Neural crest cell (in vitro differentiated cells): Measurements from ENCODE around the gene TUBB1. TPM values are rescaled to one million over a fixed set of nuclear protein-coding genes. Genes with fewer than 3 reads are reported as not detected.
"Not testable (repeated sequence)": the region's sequence is repeated elsewhere in the genome, so short reads cannot be mapped to it uniquely, and the experiment has no call there.

Source experiments
- DNase-seq: peaks from one replicate; pipeline ENCODE4 v3.0.0; 2021; ENCODE audit warnings: low read depth, mixed read lengths, low spot score
- H3K27ac Mint-ChIP-seq: one replicate; pipeline ENCODE4 v1.8.0; 2021; ENCODE audit warnings: mild to moderate bottlenecking, mixed read lengths; ENCODE audit not compliant: unreplicated experiment
- H3K27me3 Mint-ChIP-seq: 2 replicates; pipeline ENCODE4 v1.8.0; 2021; ENCODE audit warnings: low read depth, mild to moderate bottlenecking, mixed read lengths
- H3K36me3 Mint-ChIP-seq: 2 replicates; pipeline ENCODE4 v1.8.0; 2021; ENCODE audit warnings: low read depth, mild to moderate bottlenecking, mixed read lengths
- H3K4me1 Mint-ChIP-seq: 2 replicates; pipeline ENCODE4 v1.8.0; 2021; ENCODE audit warnings: mixed read lengths
- H3K4me3 Mint-ChIP-seq: one replicate; pipeline ENCODE4 v1.8.0; 2021; ENCODE audit warnings: mild to moderate bottlenecking, mixed read lengths
- H3K9me3 Mint-ChIP-seq: 2 replicates; pipeline ENCODE4 v1.8.0; 2021; ENCODE audit warnings: mixed read lengths
- total RNA-seq: library from RNA; stranded (reverse); gene quantifications from 2 replicates; pipeline ENCODE4 v1.2.1, GENCODE V29; 2021
- TF ChIP-seq, protein P1 (sequence below): fragments of 200-600 bp; sonication (generic); conservative IDR thresholded peaks from 2 replicates; pipeline ENCODE4 v1.5.0; 2021; ENCODE audit warnings: antibody characterized with exemption, mild to moderate bottlenecking

The TUBB1 gene
- total RNA-seq, 1 donor from 2014 or later = not detected

DNA sequence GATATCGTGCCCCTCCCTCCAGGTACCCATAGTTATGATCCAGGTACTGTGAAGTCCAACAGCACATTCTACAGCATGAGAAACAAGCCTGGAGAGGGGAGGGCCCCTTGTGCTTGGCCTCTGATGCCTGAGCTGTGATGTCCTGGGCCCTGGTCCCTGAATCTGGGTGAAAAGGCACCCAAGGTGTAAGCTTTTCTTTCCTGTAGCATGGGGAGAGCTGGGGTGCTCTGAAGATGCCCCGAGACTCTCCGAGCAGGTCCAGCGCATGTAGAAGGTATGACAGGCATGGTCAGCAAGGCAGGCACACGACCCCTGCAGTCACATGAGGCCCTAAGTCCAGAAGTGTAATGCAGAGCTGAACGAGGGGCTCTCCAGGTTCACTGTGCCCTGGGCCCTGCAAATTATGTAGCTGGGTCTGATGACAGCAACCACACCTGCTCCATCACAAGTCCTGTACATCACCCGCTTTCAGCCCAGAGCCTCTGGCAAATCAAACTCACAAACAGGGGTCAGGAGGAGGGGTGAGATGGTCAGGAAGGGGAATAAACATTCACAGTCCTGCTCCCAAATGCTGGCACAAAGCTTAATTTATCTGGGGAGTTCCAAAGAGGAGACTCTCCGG lies 10.4 kb upstream of the TUBB1 start:
- H3K4me3 Mint-ChIP-seq = peak overlapping the region; percentile 5
- H3K4me1 Mint-ChIP-seq = peaks cover 33% of the 10 kb centered on the region
- DNase-seq = no peak
- TF ChIP-seq, protein P1, sequence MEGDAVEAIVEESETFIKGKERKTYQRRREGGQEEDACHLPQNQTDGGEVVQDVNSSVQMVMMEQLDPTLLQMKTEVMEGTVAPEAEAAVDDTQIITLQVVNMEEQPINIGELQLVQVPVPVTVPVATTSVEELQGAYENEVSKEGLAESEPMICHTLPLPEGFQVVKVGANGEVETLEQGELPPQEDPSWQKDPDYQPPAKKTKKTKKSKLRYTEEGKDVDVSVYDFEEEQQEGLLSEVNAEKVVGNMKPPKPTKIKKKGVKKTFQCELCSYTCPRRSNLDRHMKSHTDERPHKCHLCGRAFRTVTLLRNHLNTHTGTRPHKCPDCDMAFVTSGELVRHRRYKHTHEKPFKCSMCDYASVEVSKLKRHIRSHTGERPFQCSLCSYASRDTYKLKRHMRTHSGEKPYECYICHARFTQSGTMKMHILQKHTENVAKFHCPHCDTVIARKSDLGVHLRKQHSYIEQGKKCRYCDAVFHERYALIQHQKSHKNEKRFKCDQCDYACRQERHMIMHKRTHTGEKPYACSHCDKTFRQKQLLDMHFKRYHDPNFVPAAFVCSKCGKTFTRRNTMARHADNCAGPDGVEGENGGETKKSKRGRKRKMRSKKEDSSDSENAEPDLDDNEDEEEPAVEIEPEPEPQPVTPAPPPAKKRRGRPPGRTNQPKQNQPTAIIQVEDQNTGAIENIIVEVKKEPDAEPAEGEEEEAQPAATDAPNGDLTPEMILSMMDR = no peak
- H3K9me3 Mint-ChIP-seq = no peaks in the 10 kb centered on the region
- no peaks in the 10 kb centered on the region for H3K27me3 Mint-ChIP-seq
- H3K36me3 Mint-ChIP-seq = no peaks in the 10 kb centered on the region
- no peak overlapping the region for H3K27ac Mint-ChIP-seq

DNA sequence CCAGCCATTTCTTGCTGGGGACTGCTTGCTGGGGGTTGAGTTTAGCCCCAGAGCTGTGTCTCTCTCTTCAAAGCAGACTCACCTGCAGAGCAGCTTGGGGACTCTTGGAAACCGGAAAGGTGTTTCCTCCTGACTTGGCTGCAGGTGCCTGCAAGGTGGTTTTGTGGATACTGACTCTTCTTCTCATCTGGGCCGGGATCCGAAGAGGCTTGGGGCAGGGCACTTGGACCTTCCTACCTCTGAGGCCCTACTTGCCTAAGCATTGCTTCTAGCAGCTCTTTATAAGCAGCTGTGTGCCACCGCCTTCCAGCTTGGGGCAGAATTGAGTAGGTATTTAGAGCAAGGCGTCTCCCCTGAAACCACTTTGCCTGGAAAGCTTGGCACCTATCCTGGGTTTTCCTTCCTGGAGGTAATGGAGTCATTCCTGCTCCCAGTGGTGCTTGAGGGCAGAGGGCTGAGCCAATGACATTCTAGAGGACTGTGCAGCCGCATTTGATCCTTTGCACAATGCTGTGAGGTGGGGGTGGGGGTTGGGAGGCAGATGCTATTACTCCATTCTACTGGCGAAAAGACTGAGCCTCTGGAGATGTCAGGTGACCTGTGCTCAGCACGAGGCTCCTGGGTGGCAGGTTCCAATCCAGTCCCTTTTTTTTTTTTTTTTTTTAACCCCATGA lies 8.8 kb upstream of the TUBB1 start:
- H3K4me3 Mint-ChIP-seq = peak overlapping the region; percentile 38
- no peak for DNase-seq
- H3K27ac Mint-ChIP-seq = peak overlapping the region; percentile 81
- no peaks in the 10 kb centered on the region for H3K27me3 Mint-ChIP-seq
- no peaks in the 10 kb centered on the region for H3K36me3 Mint-ChIP-seq
- peaks cover 30% of the 10 kb centered on the region for H3K4me1 Mint-ChIP-seq
- H3K9me3 Mint-ChIP-seq = no peaks in the 10 kb centered on the region
- TF ChIP-seq, protein P1 = no peak

DNA sequence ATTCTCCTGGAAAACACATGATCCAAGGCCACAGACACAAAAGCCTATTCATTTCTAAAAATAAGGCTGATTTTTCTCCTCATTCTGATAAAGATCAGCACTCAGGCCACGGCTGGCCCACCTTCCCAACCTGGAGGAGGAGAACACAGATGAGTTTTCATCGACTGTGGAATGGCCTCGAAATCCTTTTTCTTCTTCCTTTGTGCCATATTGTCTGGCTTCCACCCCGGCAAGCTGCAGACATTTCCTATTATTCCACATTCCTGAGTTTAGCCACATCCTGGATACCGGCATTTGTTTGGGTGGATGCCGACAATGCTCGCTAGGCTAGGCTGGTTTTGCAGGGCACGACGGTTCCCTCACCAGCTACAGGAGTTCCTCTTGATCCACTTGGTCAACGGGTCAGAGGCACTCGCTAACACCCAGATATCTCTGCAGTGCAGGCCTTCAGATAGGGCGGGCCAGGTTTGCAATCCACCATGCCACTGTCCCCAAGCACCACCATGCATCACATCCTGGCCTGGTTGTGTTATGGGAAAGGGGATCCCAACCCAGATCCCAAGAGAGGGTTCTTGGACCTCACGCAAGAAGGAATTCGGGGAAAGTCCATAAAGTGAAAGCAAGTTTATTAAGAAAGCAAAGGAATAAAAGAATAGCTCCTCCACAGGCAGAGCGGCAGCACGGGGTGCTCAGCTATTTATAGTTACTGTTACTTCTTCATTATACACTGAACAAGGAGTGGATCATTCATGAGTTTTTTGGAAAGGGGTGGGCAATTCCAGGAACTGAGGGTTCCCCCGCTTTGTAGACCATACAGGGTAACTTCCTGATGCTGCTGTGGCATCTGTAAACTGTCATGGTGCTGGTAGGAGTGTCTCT lies 8.0 kb upstream of the TUBB1 start:
- Mint-ChIP-seq H3K4me3 (peak overlapping the region; percentile 38), H3K27ac (peak overlapping the region; percentile 81), H3K4me1 (peaks cover 32% of the 10 kb centered on the region), H3K9me3 (no peaks in the 10 kb centered on the region), H3K36me3 (no peaks in the 10 kb centered on the region), H3K27me3 (no peaks in the 10 kb centered on the region)
- TF ChIP-seq, protein P1 = no peak
- no peak for DNase-seq

DNA sequence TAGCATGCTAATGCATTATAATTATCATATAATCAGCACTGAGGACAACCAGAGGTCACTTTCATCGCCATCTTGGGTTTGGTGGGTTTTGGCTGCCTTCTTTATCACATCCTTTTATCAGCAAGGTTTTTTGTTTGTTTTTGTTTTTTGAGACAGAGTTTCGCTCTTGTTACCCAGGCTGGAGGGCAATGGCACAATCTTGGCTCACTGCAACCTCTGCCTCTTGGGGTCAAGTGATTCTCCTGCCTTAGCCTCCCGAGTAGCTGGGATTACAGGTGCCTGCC lies 7.4 kb upstream of the TUBB1 start:
- not testable (repeated sequence) for H3K9me3 Mint-ChIP-seq, H3K27ac Mint-ChIP-seq, H3K4me3 Mint-ChIP-seq, DNase-seq, H3K36me3 Mint-ChIP-seq, H3K27me3 Mint-ChIP-seq
- peaks cover 36% of the 10 kb centered on the region for H3K4me1 Mint-ChIP-seq

DNA sequence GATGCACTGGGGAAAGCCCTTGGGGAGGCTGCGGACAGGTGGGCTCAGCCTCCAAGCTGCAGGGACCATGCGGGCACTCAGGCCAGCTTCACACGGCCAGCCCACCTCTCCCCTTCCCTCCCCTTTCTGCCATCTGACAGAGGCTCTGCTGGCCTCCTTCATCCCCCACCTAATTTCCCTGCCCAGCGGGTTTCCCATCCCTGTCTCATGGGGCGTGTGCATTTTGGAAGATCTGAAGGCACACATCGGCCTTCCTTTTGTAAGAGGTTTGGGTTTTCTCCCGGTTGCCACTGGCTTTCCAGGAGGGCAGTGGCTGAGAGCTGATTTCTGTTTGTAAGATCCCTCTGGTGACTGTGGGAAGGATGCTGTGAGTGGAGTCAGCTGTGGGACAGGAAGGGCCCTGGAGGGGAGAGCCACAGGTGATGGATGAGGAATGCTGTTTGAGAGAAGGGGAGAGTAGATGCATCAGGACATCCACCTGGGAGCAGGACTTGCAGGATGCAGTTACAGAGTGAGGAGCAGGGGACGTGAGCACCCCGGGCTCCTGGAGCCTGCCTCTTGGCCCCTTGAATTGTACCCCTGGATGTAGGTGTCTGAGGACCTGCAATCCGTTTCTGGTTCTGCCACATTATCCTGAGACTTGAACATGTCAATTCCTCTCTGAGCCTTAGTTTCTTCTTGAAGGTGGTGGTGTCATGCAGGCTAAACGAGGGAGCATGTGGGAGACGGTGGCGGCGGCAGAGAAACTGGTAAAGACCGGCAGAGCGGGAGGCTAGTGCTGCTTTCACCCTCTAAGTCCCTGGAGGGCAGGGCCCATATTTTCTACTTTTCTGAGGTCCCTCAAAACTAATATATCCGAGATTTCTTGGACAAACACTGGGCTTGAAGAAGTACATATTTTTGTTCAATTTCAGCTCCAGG lies 5.9 kb upstream of the TUBB1 start:
- no peak for DNase-seq
- TF ChIP-seq, protein P1 = no peak
- Mint-ChIP-seq H3K27ac (no peak overlapping the region), H3K36me3 (no peaks in the 10 kb centered on the region), H3K4me1 (peaks cover 39% of the 10 kb centered on the region), H3K9me3 (no peaks in the 10 kb centered on the region), H3K27me3 (no peaks in the 10 kb centered on the region), H3K4me3 (no peak overlapping the region)
